GM12801 (cell line): ENCODE results near the gene MANBA.

Experiments used
- TF ChIP-seq, protein P1 (sequence below): IDR thresholded peaks from one replicate; pipeline ENCODE4 v1.5.1; 2011; ENCODE audit warnings: control low read depth; ENCODE audit not compliant: insufficient read length; ENCODE audit errors: extremely low read depth

MANBA gene

GRCh38 chr4:102678107-102678506 is 82.7 kb downstream of the MANBA start:
- TF ChIP-seq, protein P1, sequence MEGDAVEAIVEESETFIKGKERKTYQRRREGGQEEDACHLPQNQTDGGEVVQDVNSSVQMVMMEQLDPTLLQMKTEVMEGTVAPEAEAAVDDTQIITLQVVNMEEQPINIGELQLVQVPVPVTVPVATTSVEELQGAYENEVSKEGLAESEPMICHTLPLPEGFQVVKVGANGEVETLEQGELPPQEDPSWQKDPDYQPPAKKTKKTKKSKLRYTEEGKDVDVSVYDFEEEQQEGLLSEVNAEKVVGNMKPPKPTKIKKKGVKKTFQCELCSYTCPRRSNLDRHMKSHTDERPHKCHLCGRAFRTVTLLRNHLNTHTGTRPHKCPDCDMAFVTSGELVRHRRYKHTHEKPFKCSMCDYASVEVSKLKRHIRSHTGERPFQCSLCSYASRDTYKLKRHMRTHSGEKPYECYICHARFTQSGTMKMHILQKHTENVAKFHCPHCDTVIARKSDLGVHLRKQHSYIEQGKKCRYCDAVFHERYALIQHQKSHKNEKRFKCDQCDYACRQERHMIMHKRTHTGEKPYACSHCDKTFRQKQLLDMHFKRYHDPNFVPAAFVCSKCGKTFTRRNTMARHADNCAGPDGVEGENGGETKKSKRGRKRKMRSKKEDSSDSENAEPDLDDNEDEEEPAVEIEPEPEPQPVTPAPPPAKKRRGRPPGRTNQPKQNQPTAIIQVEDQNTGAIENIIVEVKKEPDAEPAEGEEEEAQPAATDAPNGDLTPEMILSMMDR: no peak

DNA sequence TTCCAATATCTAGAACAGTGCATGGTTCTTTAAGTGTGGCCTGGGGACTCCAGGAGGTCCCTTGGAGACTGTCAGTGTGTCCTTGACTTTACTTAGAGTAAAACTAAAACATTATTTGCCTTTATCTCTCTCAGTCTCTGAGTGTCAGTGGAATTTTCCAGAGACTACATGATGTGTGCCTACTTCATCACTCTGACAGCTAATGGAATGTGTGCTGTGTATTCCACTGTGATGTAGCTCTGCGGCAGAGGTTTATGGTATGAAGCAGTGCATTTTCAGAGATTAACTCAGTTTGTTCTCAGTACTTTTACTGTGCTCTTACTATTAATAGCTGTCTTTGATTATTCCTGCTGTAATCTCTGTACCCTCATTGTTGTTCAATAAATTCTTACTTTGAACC is 85.6 kb downstream of the MANBA start:
- TF ChIP-seq, protein P1: no peak

- TF ChIP-seq, protein P1: no peak
Observed at GRCh38 chr4:102667001-102667400, 93.8 kb downstream of the MANBA start.

DNA sequence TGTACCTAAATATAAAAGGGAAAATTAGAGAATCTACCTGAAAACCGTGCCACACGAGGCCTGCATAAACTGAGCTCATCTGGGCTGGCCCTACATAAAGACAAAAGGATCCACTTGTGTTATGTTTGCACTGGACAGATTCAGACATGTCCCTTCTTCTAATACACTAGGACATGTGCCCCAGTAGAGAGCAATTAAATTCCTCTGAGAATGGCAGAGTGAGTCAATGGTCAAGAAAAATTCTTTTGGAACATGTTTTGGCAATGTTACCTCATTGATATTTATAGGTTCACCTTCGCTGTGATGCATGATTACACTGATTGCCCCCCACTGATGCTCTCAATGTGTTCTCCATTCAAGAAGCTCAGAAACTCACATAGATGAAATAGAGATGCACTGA is 95.2 kb downstream of the MANBA start:
- TF ChIP-seq, protein P1: no peak

GRCh38 chr4:102663073-102663472 is 97.7 kb downstream of the MANBA start:
- TF ChIP-seq, protein P1: no peak

DNA sequence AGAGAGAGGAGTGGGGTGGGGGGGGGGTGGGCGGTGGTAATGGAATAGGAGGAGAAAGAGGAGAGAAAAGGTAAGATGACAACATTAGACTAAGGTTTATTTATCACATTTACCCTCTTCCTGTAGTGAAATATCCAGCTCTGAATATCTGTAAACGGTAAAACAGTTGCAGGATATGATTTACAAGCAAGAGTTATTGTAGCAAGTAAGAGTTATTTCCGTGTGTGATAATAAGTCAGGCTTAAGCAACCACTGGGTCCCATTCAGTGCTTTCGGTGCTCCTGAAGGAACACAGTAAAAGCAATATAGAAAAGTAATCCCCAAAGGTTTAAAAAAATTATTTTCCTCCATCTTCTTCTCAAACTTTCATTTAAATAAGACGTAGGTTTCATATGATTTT is 103.6 kb downstream of the MANBA start:
- TF ChIP-seq, protein P1: no peak

- TF ChIP-seq, protein P1: no peak
Observed at GRCh38 chr4:102647117-102647516, 113.7 kb downstream of the MANBA start.
